ENCODE results near the gene DAGLA. TPM values are rescaled to one million over a fixed set of nuclear protein-coding genes. Genes with fewer than 3 reads are reported as not detected.

The DAGLA gene
- total and polyA plus RNA-seq, 2 donors (not counting 3 experiments of a cell fraction or from before 2014, with no cell fraction given) = 2.5 to 4.7 TPM

DNA sequence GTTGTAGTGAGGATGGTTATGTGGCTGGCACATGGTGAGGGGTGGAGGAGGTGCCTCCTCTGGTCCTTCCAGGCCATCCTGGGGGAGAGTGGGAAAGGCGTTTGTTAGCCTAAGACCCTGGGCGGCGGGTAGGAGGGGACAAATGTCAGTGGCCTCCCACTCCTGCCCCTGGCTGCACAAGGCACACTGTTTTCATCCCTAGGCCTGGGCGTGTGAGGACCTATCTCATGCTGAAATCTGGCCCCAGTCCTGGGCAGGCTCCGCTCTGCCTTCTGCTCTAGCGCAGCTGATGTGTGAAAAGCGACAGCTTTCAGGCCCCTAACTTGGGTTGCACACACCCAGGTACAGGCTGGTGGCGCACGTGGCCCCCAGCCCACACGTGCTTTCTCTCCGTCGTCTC lies 32.1 kb downstream of the DAGLA start:
- Histone ChIP-seq H3K79me2 (ENCODE audit: control insufficient read depth, insufficient read depth, low read length) (no peaks in the 10 kb centered on the region), H3K27me3 (ENCODE audit: control insufficient read depth in 2 of 2, insufficient read depth in 2 of 2, low read length in 2 of 2) (no peaks in the 10 kb centered on the region), H3K9me3 (replicated peaks; ENCODE audit: control insufficient read depth, insufficient read depth, low read length) (no peaks in the 10 kb centered on the region), H3K4me3 (replicated peaks in 1 of 3; ENCODE audit: insufficient read depth in 1 of 3, low read depth in 1 of 3, low read length in 3 of 3) (no peak overlapping the region), H3K4me2 (ENCODE audit: insufficient read depth, low read length) (no peak overlapping the region), H3K4me1 (ENCODE audit: control insufficient read depth, extremely low read depth, insufficient read depth, low read length) (peaks cover 10% of the 10 kb centered on the region), H3K27ac (ENCODE audit: insufficient read depth, low read depth, low read length) (no peak overlapping the region), H3K36me3 (ENCODE audit: control insufficient read depth in 2 of 2, extremely low read depth in 1 of 2, insufficient read depth in 2 of 2, low read length in 2 of 2) (no peaks in the 10 kb centered on the region), H4K20me1 (replicated peaks; ENCODE audit: control insufficient read depth, extremely low read depth, insufficient read depth, low read length) (no peaks in the 10 kb centered on the region), H2AFZ (ENCODE audit: low read depth, low read length) (no peak overlapping the region), H3K9ac (replicated peaks; ENCODE audit: extremely low read depth, insufficient read depth, low read length) (no peak overlapping the region), H3K9me1 (replicated peaks; ENCODE audit: control insufficient read depth, extremely low read depth, insufficient read depth, low read length) (no peaks in the 10 kb centered on the region)
- DNase-seq (ENCODE audit: low read depth, low spot score) (no peak), FAIRE-seq (no peak)
- intact Hi-C loops (cut with micrococcal nuclease) = no loop called here
- BruUV-seq (replicated peaks) = no TSS peak
- POLR2A ChIA-PET = no interaction called here
- dilution Hi-C loops (cut with MboI; ENCODE audit: extremely low pct_ligation_motif_present, low sequenced_read_pairs) = no loop called here
- no peak for TF ChIP-seq JUN (IDR thresholded peaks at IDR 0.05; ENCODE audit: borderline replicate concordance, insufficient read depth, insufficient read length, low read depth)
- no peak for TF ChIP-seq MYC (IDR thresholded peaks at IDR 0.05; ENCODE audit: low read depth, low read length)
- no peak for TF ChIP-seq FOS (IDR thresholded peaks at IDR 0.05; ENCODE audit: borderline replicate concordance, insufficient read depth, low read length)
- no peak for TF ChIP-seq GATA2 (IDR thresholded peaks at IDR 0.05; ENCODE audit: insufficient read depth, insufficient read length, low read depth, low read length)
- no peak for TF ChIP-seq CTCF (IDR thresholded peaks at IDR 0.05; ENCODE audit: extremely low read depth in 1 of 2, insufficient read depth in 1 of 2, low read depth in 1 of 2, low read length in 2 of 2)
- no peak for TF ChIP-seq MAX (IDR thresholded peaks at IDR 0.05; ENCODE audit: insufficient read depth, insufficient read length)
- no peak for TF ChIP-seq POLR2AphosphoS5 (IDR thresholded peaks at IDR 0.05; ENCODE audit: insufficient read depth, low read depth, low read length)
- TF ChIP-seq EZH2 (IDR thresholded peaks at IDR 0.05; ENCODE audit: borderline replicate concordance, low read depth, low read length, severe bottlenecking) = no peak
- TF ChIP-seq POLR2A (IDR thresholded peaks at IDR 0.05; ENCODE audit: low read depth, low read length) = no peak
- CTCF ChIA-PET = interaction anchor here (0.9 to 1.0 kb wide), 2 partner anchors 35 to 74 kb away, joined by 3 read pairs; no protein-coding TSS in a partner anchor

Measured in endothelial cell of umbilical vein (primary cell).